Left ventricle myocardium inferior (tissue), 1 donor: ENCODE measurements around the gene ELP4. TPM values are rescaled to one million over a fixed set of nuclear protein-coding genes. Genes with fewer than 3 reads are reported as not detected.

Source experiments
- DNase-seq: peaks from one replicate; pipeline ENCODE4 v3.0.0-alpha.2; 2020
- H3K27ac ChIP-seq: fragments of 200-600 bp; replicated peaks from 2 replicates; pipeline ENCODE4 v1.8.0; 2021
- H3K27me3 ChIP-seq: fragments of 200-600 bp; 2 replicates; pipeline ENCODE4 v1.8.0; 2021; ENCODE audit warnings: low read depth
- H3K36me3 ChIP-seq: fragments of 200-600 bp; 2 replicates; pipeline ENCODE4 v1.8.0; 2021
- H3K4me1 ChIP-seq: fragments of 200-600 bp; 2 replicates; pipeline ENCODE4 v1.8.0; 2021
- H3K4me3 ChIP-seq: fragments of 200-600 bp; 2 replicates; pipeline ENCODE4 v1.8.0; 2021; ENCODE audit warnings: mild to moderate bottlenecking, moderate library complexity
- H3K9me3 ChIP-seq: fragments of 200-600 bp; replicated peaks from 2 replicates; pipeline ENCODE4 v1.8.0; 2021
- CTCF ChIP-seq: fragments of 200-600 bp; IDR thresholded peaks from 2 replicates; pipeline ENCODE4 v1.8.0; 2021; ENCODE audit warnings: antibody characterized with exemption, mild to moderate bottlenecking, borderline replicate concordance
- intact Hi-C: fragments of 100-400 bp; cut with micrococcal nuclease; formaldehyde crosslinking; loops from one replicate; pipeline ENCODE4 v1.11.0; 2022
- total RNA-seq: library from RNA; stranded (reverse); fragmentation: NEBNext Ultra II Directional; extraction: Animal tissue kit (Norgen Biotek cat#: 25700); gene quantifications from one replicate; pipeline ENCODE4 v1.2.1, GENCODE V29; 2021
- donor health status: DM: no; HTN: yes; CAD: no; lungs with severe emphysema.

ELP4 gene
- total RNA-seq, 1 donor from 2014 or later: 13.6 TPM

GRCh38 chr11:31797190-31798056 lies 287.9 kb downstream of the ELP4 start:
- no peaks in the 10 kb centered on the region for H3K9me3 ChIP-seq
- no peak for DNase-seq
- H3K4me1 ChIP-seq: peaks cover 30% of the 10 kb centered on the region
- H3K27me3 ChIP-seq: peaks cover 92% of the 10 kb centered on the region
- no peak overlapping the region for H3K27ac ChIP-seq
- intact Hi-C loops: no loop called here
- no peaks in the 10 kb centered on the region for H3K36me3 ChIP-seq
- no peak for TF ChIP-seq CTCF
- no peak overlapping the region for H3K4me3 ChIP-seq

GRCh38 chr11:31798057-31798553 lies 288.5 kb downstream of the ELP4 start:
- Histone ChIP-seq H3K4me3 (peak overlapping the region; percentile 45), H3K4me1 (peaks cover 30% of the 10 kb centered on the region), H3K9me3 (no peaks in the 10 kb centered on the region), H3K36me3 (no peaks in the 10 kb centered on the region), H3K27ac (no peak overlapping the region), H3K27me3 (peaks cover 96% of the 10 kb centered on the region)
- intact Hi-C loops: no loop called here
- no peak for DNase-seq
- no peak for TF ChIP-seq CTCF

- H3K9me3 ChIP-seq: no peaks in the 10 kb centered on the region
- H3K4me1 ChIP-seq: peaks cover 30% of the 10 kb centered on the region
- intact Hi-C loops: no loop called here
- no peaks in the 10 kb centered on the region for H3K36me3 ChIP-seq
- no peak for TF ChIP-seq CTCF
- H3K4me3 ChIP-seq: peak overlapping the region; percentile 45
- H3K27me3 ChIP-seq: peaks cover 96% of the 10 kb centered on the region
- no peak for DNase-seq
- no peak overlapping the region for H3K27ac ChIP-seq
These were observed 289.2 kb downstream of the ELP4 start for GRCh38 chr11:31798554-31799434.

GRCh38 chr11:31799435-31800397 lies 290.1 kb downstream of the ELP4 start:
- Histone ChIP-seq H3K27me3 (peaks cover 100% of the 10 kb centered on the region), H3K9me3 (no peaks in the 10 kb centered on the region), H3K4me1 (peaks cover 38% of the 10 kb centered on the region), H3K4me3 (peak overlapping the region; percentile 45), H3K36me3 (no peaks in the 10 kb centered on the region), H3K27ac (no peak overlapping the region)
- DNase-seq: no peak
- intact Hi-C loops: no loop called here
- TF ChIP-seq CTCF: no peak
